Kidney epithelial cell (primary cell): ENCODE results near the gene ARAP1. TPM values are rescaled to one million over a fixed set of nuclear protein-coding genes. Genes with fewer than 3 reads are reported as not detected.
"Not testable (repeated sequence)": the region's sequence is repeated elsewhere in the genome, so short reads cannot be mapped to it uniquely, and the experiment has no call there.

Source experiments
- DNase-seq: peaks from one replicate; pipeline ENCODE4 v3.0.0-alpha.2; 2010; ENCODE audit warnings: low read depth
- H3K27me3 ChIP-seq: 2 replicates; pipeline ENCODE4 v1.6.0; 2011; ENCODE audit warnings: low read length; ENCODE audit not compliant: control insufficient read depth, insufficient read depth
- H3K36me3 ChIP-seq: 2 replicates; pipeline ENCODE4 v1.5.1; 2011; ENCODE audit warnings: low read length; ENCODE audit not compliant: control insufficient read depth, insufficient read depth
- H3K4me3 ChIP-seq: 2 replicates; pipeline ENCODE4 v1.5.1; 2011; ENCODE audit warnings: low read depth, mild to moderate bottlenecking, control low read depth, low read length
- total RNA-seq: library from RNA; depleted of rRNA; stranded (reverse); fragments of >200 nt; gene quantifications from 2 replicates; pipeline ENCODE4 v1.2.3, GENCODE V29; 2015
- TF ChIP-seq, protein P1 (sequence below): IDR thresholded peaks from 2 replicates; pipeline ENCODE4 v1.5.1; 2011; ENCODE audit warnings: mild to moderate bottlenecking, moderate library complexity, low read length, control low read depth, inconsistent platforms; ENCODE audit not compliant: insufficient read depth, poor library complexity, severe bottlenecking

The ARAP1 gene
- total RNA-seq, 1 donor from 2014 or later, result 97.1 TPM

DNA sequence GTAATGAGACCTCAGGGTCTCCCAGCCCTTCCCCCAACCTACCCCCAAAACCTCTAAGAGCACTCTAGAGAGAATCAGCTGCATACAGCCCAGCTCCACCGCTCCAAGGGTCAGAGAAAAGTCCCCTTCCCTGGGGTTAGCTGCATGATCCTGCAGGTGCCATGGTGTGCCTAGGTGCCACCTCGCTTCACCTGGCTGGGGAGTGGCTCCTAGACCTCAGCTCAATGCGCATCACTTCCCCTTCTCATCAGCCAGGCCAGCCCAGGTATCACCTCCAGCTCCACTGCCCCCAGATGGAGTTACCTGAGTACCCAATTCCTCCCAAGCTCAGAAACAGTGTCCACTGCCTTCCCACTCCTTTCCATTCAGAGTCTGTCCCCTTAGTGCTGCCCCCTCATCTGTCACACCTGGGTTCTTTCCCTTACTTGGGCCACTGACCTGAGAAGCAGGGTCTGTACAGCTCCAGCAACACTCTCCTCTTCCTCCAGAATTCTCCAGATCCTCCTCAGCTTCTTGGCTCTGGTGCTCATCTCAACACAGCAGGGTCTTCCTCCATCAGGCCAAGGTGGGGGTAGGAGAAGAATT, 40.3 kb upstream of the ARAP1 start:
- TF ChIP-seq, protein P1, sequence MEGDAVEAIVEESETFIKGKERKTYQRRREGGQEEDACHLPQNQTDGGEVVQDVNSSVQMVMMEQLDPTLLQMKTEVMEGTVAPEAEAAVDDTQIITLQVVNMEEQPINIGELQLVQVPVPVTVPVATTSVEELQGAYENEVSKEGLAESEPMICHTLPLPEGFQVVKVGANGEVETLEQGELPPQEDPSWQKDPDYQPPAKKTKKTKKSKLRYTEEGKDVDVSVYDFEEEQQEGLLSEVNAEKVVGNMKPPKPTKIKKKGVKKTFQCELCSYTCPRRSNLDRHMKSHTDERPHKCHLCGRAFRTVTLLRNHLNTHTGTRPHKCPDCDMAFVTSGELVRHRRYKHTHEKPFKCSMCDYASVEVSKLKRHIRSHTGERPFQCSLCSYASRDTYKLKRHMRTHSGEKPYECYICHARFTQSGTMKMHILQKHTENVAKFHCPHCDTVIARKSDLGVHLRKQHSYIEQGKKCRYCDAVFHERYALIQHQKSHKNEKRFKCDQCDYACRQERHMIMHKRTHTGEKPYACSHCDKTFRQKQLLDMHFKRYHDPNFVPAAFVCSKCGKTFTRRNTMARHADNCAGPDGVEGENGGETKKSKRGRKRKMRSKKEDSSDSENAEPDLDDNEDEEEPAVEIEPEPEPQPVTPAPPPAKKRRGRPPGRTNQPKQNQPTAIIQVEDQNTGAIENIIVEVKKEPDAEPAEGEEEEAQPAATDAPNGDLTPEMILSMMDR, result no peak
- Histone ChIP-seq H3K36me3 (no peaks in the 10 kb centered on the region), H3K4me3 (no peak overlapping the region), H3K27me3 (no peaks in the 10 kb centered on the region)
- DNase-seq, result no peak

DNA sequence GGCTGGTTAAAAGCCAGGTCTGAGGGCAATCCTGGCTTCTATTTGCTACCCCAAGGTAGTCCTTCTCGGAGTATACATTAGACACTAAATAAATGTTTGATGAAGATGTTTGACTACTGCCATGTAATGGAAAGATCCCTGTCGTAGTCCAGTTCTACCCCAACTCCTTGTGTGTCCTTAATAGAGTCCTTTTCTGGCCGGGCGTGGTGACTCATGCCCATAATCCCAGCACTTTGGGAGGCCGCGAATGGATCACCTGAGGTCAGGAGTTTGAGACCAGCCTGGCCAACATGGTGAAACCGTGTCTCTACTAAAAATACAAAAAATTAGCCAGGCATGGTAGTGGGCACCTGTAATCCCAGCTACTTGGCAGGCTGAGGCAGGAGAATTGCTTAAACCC, 39.0 kb upstream of the ARAP1 start:
- H3K27me3 ChIP-seq, H3K4me3 ChIP-seq, H3K36me3 ChIP-seq, DNase-seq: not testable (repeated sequence)

DNA sequence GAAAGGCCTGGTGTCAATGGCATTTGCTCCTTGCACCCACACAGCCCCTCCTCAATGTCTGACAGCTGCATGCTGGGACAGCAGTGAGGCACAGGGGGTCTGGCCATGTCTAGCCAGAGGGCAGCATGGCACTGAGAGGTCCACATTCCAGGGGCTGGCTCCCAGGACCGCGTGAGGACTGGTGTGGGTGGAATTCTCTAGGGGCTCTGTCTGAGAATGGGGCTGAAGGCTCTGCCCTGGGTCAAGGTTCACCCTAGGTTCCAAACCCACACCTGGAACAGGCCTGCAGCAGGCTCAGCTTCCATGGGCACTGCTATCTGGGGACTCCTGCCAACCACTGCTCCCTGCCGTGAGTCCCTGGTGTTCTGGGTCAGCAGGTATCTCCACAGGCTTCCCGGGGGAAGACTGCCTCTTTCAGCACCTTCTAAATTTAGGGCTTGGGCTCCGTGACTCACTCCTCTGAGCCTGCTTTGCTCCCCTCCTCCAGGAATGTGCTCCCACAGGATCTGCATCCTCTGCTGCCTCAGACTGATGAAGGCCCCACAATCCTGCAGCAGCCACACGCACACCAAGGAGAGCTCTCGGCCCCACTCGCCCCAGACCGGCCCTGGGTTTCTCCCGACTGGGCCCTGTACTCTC, 37.4 kb upstream of the ARAP1 start:
- no peak overlapping the region for H3K4me3 ChIP-seq
- TF ChIP-seq, protein P1, result no peak
- H3K27me3 ChIP-seq, result no peaks in the 10 kb centered on the region
- DNase-seq, result no peak
- H3K36me3 ChIP-seq, result no peaks in the 10 kb centered on the region

DNA sequence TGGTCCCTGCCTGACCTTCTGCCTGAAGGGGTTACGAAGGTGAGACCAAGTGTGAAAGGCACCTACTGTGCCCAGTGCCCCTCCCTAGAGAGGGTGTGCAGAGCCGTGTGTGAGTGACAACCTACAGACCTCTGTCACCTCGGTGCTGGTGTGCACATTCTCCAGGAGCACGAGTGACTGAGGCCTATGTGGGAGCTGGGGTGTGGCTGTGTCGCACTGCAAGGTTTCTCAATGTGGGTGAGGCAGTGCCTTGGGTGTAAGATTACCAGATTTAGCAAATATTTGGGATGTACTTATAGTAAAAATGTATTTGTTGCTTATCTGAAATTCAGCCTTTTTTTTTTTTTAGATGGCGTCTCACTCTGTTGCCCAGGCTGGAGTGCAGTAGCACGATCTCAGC, 36.0 kb upstream of the ARAP1 start:
- TF ChIP-seq, protein P1, result no peak
- Histone ChIP-seq H3K27me3 (no peaks in the 10 kb centered on the region), H3K36me3 (no peaks in the 10 kb centered on the region), H3K4me3 (no peak overlapping the region)
- no peak for DNase-seq

DNA sequence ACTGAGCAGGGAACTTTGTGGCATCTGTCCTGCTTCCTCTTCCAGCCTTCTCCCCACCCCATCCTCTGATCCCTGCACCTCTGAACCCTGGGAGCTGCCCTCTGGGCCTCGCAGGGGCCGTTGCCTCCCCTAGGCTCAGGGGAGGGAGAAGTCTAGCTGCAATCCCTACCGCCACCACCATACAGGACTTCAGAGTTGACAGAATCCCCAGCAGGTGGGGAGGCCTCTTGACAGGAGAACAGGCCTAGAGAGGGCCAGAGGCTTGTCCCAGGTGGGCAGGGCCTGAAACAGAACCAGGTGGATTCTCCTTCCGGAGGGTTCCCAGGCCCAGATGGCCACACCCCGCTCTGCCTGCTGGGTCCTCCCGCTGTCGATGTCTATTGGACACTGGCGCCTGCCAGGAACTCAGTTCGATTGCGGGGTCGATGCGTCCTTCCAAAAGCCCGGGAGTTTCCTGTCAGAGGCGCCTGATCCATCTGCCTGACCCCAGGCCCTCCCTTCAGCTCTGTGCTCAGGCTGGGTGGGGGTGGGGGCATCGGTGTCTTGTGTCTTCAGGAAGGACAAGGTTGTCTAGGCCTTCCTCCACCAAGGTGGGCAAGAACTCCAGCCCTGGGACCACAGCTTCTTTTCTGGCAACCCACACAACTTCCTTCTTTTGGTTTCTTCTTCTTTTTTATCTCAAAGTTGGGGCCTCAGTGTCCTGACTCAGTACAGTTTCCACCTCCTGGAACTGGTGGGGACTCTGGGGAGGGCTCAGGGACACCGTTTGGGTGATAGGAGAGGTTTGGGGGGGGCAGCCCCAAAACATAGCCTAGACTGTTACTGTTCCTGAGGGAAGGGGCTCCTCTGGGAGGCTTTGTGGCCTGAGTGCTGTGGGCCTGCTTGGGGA, 35.3 kb upstream of the ARAP1 start:
- no peaks in the 10 kb centered on the region for H3K36me3 ChIP-seq
- H3K4me3 ChIP-seq, result no peak overlapping the region
- TF ChIP-seq, protein P1, result no peak
- H3K27me3 ChIP-seq, result no peaks in the 10 kb centered on the region
- no peak for DNase-seq
